Measurements from ENCODE around the gene EGFL7. TPM values are rescaled to one million over a fixed set of nuclear protein-coding genes. Genes with fewer than 3 reads are reported as not detected.

The EGFL7 gene
- polyA plus RNA-seq, 1 donor, result 38.8 TPM

- DNase-seq, result no peak
These were observed 22.5 kb downstream of the EGFL7 start for GRCh38 chr9:136685216-136685615.

DNA sequence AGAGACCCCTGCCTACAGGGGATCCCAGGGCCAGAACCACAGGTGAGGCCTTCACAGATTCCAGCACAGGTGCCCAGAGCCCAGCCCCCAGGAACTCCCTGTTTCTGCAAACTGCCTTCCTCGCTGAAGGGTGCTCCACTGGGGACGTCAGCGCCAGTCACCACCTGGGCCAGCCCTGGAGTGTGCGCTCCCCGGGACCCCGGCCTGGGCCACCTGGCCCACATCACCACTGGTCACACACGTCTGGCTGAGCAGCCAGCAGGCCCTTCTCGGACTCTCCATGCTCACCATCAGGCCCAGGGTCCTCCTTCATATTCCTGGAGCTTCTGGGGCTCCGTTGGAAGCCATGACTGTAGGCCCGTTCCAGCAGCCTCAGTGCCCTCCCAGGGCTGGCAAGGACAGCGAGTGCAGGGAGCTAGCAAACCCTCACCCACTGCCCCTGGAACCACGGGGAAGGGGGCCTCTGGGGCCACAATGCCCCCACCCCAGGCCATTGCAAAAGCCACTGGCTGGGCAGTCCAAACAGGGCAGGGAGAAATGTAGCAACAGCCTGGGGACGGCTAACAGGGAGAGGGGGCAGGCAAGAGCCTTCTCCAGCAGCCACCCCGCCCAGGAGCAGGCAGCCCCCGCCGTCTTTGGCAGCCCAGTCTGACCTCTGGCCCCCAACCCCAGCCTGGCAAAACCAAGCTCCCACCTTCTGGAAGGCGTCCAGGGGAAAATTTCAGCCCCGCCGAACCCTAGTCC is 23.2 kb downstream of the EGFL7 start:
- no peak for DNase-seq

DNA sequence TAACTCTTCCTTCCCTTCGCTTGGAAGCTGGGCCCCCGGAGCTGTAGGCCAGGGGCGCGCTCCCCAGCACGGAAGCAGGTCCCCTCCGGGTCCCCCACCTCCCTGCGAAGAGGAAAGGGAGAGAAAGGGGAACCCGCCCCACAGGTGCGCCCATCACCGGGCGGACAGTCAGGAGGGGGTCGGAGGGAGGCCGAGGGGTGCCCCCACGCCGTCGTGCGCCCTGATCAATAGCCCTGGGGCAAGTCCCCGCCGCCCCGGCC is 23.7 kb downstream of the EGFL7 start:
- no peak for DNase-seq

- DNase-seq, result no peak
These were observed 24.3 kb downstream of the EGFL7 start, which contains the start of gene AGPAT2 for GRCh38 chr9:136686794-136687711. AGPAT2 (minus strand) TSS chr9:136687457; CDS start chr9:136687357, 100 bp downstream.

- DNase-seq, result no peak
These were observed 25.1 kb downstream of the EGFL7 start for GRCh38 chr9:136687721-136688223.

GRCh38 chr9:136688274-136689107 is 25.8 kb downstream of the EGFL7 start:
- DNase-seq, result no peak

GRCh38 chr9:136689108-136689460 is 26.4 kb downstream of the EGFL7 start:
- no peak for DNase-seq

- no peak for DNase-seq
These were observed 27.5 kb downstream of the EGFL7 start for GRCh38 chr9:136690104-136690805.

GRCh38 chr9:136690806-136691261 is 28.1 kb downstream of the EGFL7 start:
- no peak for DNase-seq

GRCh38 chr9:136691316-136692184 is 28.8 kb downstream of the EGFL7 start:
- no peak for DNase-seq

GRCh38 chr9:136692185-136693134 is 29.7 kb downstream of the EGFL7 start:
- DNase-seq, result no peak

DNA sequence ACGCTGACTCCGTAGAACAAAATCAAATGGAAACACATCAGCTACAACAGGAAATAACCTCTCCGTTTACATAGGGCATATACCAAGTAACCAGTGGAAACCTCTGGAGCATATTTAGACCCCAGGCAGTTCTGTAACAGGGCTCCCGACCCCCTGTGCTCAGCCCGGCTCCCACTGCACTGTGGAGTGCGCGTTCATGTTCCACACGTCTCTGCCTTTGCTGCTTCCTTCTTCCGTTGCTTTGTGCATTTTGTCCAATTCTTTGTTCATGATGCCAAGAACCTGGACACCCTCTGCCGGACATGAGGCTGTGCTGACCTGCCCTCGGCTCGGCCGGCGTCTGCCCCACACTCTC is 30.4 kb downstream of the EGFL7 start:
- DNase-seq, result no peak

GRCh38 chr9:136693490-136694162 is 30.9 kb downstream of the EGFL7 start:
- DNase-seq, result no peak

DNA sequence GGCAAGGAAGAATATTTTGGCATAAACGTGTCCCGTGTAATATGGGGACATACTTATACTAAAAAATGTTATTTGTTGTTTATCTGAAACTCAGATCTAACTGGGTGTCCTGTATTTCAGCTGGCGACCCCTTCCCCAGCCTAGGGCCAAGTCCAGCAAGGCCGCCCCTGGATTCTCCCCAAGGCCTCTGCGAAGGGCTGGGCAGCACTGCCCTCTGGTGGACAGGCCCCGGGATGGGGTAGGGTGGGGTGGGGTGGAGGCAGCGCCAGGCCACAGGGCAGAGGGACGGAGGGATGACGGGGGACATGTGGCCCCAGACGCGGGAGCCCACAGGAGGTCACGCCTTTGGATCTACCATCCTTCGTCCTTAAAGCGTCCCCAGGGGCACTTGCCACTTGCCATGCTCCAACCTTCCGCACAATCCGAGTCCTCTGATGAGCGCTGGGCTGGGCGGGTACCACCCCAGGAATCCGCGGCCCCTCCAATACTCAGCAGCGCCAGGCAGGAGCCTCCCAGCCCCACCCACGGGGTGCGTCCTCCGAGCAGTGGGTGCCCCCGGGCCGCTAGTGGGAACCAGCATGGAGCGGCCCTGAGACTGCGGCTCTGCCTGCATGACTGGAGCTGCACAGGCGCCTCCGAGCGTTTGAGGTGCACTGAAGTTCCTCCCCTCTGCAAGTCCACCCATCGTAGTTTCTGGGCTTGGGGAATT is 31.6 kb downstream of the EGFL7 start:
- DNase-seq, result no peak

GRCh38 chr9:136694872-136695247 is 32.1 kb downstream of the EGFL7 start:
- no peak for DNase-seq

DNA sequence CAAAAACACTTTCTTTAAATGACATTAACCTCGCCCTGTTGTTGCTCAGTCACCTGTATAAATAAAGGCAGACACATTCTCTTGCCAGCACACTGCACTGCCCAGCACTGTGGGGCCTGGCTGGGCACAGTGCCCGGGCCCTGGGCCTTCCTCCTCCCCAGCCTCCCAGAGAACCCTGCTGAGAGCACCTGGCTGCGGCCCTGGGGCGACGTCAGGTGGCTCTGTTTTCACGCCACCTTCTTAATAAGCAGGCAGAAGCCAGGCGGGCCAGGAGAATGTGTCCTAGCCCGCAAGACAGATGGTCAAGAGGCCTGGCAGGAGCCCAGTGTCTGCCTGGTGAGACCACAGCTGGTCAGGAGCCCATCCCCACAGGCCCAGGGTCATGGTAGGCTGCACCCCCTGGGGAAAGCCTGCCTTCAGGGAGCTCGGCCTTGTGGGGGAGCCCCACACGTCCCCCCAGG is 32.7 kb downstream of the EGFL7 start:
- DNase-seq, result no peak

DNA sequence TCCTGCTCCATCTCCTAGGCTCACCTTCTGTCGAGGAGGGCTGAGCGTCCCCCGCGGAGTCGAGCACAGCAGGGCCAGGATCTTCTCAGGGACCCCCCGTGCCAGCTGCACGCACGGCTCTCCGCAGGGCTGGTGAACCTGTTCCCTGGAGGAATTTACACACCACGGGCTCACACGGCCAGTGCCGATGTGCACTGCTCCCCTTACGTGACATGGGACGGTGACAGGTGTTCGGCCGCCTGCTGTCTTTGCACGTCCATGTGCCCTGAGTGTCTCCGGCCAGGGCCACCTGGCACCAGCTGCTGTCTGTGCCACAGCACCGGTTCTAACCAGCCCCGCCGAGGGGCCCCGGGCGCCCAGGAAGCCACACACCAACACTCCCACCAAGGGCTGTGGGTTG is 33.2 kb downstream of the EGFL7 start:
- no peak for DNase-seq

DNA sequence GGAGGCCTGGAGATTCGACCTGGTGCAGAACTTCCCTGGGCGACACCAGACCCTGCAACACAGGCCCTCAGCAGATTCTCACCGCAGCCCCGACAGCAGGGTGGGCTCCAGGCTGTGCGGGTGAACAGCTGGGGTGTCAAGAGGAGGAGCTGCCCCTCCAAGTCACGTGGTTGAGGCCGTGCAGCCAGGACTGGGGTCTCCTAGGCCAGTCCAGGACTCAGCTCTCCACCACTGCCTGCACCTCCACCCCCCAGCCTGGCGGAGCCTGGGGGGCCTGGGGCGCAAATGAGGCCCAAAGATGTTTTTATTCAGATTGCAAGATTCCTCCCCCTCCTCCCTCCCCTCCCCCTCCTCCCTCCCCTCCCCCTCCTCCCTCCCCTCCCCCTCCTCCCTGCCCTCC is 33.8 kb downstream of the EGFL7 start:
- DNase-seq, result no peak

Measured in left kidney (tissue), 2 donors.